ENCODE data around the gene ADGRG2.

The ADGRG2 gene

DNA sequence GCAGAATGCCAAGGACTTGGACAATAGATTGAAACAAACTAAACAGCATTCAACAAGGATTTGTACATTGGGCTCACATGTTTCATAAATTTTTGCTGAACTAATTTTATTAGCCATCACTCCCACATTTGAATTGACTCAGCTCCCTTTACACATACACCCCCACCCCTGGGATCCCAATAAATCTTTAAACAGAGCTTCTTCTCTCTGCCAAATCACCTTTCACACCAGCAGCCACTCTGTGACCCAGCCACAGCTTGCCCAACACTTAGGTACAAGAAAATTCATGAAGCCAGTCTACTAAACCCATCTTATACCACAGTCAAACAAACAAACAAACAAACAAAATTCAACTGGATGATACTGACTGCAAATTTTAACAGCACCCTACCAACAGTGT lies 159.9 kb downstream of the ADGRG2 start:
- no peak overlapping the region for H3K4me3 ChIP-seq (ENCODE audit: low read depth, low read length)
- no peak for DNase-seq (ENCODE audit: low read depth)
- TF ChIP-seq CTCF (IDR thresholded peaks at IDR 0.05; ENCODE audit: low read depth, low read length, missing control alignments), result no peak

GRCh38 chrX:18961686-18962085 lies 160.6 kb downstream of the ADGRG2 start:
- DNase-seq (ENCODE audit: low read depth), result no peak
- no peak overlapping the region for H3K4me3 ChIP-seq (ENCODE audit: low read depth, low read length)
- no peak for TF ChIP-seq CTCF (IDR thresholded peaks at IDR 0.05; ENCODE audit: low read depth, low read length, missing control alignments)

DNA sequence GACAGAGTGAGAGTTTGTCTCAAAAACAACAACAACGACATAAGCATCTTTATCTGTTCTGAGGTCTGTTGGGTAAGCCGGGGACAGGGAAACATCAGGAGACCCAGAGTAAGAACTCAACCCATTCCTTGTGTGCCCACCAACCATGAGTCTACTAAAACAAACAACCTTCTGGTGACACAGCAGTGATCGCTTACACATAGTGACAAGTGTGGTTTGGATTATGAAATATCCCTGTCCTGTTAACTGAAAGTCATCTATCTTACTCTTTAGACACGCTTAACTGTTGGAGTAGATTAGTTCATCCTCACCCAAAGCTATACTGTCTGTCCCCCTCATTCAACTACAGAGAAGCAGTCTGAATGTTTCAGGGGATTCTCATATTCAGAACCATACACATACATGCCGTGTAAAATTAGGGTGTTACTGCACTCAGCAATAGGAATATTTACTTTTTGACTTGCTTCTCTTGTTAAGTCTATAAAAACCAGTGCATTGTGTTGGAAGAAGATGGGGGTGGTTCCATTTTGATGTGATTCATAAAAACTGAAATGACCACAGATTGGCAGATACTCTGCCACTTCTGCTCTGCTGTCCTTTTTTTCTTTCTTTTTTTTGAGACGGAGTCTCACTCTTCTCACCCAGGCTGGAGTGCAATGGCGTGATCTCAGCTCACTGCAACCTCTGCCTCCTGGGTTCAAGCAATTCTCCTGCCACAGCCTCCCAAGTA lies 165.8 kb downstream of the ADGRG2 start:
- no peak overlapping the region for H3K4me3 ChIP-seq (ENCODE audit: low read depth, low read length)
- TF ChIP-seq CTCF (IDR thresholded peaks at IDR 0.05; ENCODE audit: low read depth, low read length, missing control alignments), result no peak
- DNase-seq (ENCODE audit: low read depth), result no peak

GRCh38 chrX:18955676-18956075 lies 166.6 kb downstream of the ADGRG2 start:
- no peak for TF ChIP-seq CTCF (IDR thresholded peaks at IDR 0.05; ENCODE audit: low read depth, low read length, missing control alignments)
- DNase-seq (ENCODE audit: low read depth), result no peak
- no peak overlapping the region for H3K4me3 ChIP-seq (ENCODE audit: low read depth, low read length)

DNA sequence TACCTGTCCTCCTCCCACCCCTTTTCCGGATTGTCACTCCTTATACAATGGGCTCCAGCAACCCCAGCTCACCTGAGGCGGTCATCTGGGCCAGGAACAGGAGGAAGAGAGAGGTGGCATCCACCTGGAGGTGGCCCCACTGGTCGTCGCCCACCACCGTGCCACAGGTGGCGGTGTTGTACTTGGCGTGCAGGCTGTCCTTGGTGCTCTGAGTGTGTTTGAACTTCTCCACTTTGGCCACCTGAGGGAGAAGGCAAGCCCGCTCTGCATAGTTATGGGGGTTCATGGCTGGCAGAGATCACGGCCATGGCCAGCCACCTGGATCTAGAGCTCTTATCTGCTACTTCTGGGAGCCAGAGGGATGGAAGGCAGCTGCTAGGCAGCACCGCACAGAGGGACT lies 171.2 kb downstream of the ADGRG2 start:
- TF ChIP-seq CTCF (IDR thresholded peaks at IDR 0.05; ENCODE audit: low read depth, low read length, missing control alignments), result no peak
- no peak overlapping the region for H3K4me3 ChIP-seq (ENCODE audit: low read depth, low read length)
- no peak for DNase-seq (ENCODE audit: low read depth)

DNA sequence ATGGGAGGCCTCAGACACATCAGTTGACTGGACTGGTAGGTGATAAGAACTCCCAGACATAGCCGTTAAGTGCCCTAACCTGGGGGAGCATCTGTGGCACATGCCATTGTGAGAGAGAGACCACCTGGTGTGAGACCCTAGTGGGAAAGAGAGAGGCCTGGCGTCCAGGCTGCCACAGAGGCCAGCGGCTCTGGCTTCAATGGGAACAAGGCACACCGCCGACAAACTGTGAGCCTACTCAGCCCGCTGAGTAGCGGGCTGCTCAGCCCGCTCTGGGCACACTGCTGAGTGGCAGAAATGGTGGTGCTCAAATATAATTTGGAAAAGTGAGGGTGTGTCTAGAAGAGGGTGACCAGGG lies 172.3 kb downstream of the ADGRG2 start:
- H3K4me3 ChIP-seq (ENCODE audit: low read depth, low read length), result no peak overlapping the region
- TF ChIP-seq CTCF (IDR thresholded peaks at IDR 0.05; ENCODE audit: low read depth, low read length, missing control alignments), result no peak
- no peak for DNase-seq (ENCODE audit: low read depth)

DNA sequence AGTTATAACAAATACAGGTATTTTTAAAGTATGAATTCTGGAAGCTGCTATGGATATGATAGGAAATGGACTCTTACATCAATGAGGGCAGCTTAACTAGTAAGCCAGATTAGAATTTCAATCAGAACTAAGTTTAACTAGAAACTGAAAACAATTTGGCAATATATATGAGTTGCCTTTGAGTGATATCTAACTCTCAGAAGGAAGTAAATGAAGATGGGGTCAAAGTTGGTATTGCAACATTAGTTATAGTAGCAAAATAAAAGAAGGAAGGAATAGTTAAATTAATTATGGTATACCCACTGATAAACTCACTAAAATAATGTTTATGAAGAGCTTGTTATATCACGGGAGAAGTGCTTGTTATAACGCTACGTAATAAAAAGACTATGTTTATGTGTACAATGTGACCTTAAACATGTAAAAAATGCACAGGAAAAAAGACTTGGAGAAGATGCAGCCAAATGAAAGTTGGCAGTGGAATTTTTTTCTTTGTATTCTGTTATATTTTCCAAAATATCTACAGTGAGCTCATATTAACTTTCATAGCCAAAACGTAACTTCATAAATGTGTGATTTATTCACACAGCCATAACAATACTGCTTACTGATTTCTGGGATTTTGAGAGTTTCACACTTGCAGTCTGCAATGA lies 172.9 kb downstream of the ADGRG2 start:
- TF ChIP-seq CTCF (IDR thresholded peaks at IDR 0.05; ENCODE audit: low read depth, low read length, missing control alignments), result no peak
- DNase-seq (ENCODE audit: low read depth), result no peak
- no peak overlapping the region for H3K4me3 ChIP-seq (ENCODE audit: low read depth, low read length)

All from GM12864 (cell line).